NCI-H2081 treated with DMSO at 0.1 percent for 48 hours (cell line): ENCODE results near the gene CENPX.
A peak's percentile ranks its signal among the peaks of the same experiment; 100 is the strongest.

ENCODE experiments used
- DNase-seq: peaks from one replicate; lab custom pipeline; 2025; lab: John Stamatoyannopoulos, UW

CENPX gene

GRCh38 chr17:81980707-81981343 is 41.9 kb downstream of the CENPX start:
- no peak for DNase-seq

GRCh38 chr17:81980122-81980521 is 42.6 kb downstream of the CENPX start:
- no peak for DNase-seq

- no peak for DNase-seq
Observed at GRCh38 chr17:81978524-81979298, 44.0 kb downstream of the CENPX start.

GRCh38 chr17:81977211-81977808 is 45.4 kb downstream of the CENPX start, which contains the start of gene ASPSCR1:
Gene ASPSCR1, plus strand, starts transcription at chr17:81977629. Its CDS starts 18 bp downstream, at chr17:81977647.
- DNase-seq: peak; percentile 51

- DNase-seq: no peak
Observed at GRCh38 chr17:81976332-81977210, 46.1 kb downstream of the CENPX start.

- DNase-seq: no peak
Observed at GRCh38 chr17:81973432-81973831, 49.2 kb downstream of the CENPX start.

GRCh38 chr17:81968850-81969812 is 53.5 kb downstream of the CENPX start:
- no peak for DNase-seq
